ENCODE measurements around the gene APOBEC3F.

DNA sequence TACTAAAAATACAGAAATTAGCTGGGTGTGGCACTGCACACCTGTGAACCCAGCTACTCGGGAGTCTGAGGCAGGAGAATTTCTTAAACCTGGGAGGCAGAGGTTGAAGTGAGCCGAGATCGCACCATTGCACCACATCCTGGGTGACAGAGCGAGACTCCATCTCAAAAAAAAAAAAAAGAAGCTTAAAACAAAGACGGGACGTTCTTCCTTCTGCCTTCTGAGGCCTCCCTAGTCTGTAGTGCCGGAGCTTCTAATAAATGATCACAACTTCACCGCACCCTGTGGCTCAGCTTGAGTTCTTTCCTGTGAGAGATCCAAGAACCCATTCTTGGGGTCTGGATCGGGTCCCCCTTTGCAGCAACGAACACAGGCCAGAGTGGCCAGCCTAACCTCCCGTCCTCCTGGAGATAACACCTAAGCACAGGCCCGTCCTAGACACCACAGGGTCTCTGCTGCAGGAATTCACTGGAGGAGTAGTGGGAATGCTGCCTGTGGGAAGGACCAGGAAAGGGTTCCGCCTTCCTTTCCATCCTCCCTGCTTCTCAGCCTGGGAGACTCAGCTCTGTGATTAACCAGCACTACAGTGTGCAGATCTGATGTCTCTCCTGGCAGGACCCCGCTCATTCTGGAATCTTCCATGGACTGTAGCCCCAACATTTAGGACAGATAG, 54.2 kb downstream of the APOBEC3F start:
- TF ChIP-seq EZH2 (IDR thresholded peaks at IDR 0.05; ENCODE audit: borderline replicate concordance, insufficient read depth, low read depth, low read length, poor library complexity, severe bottlenecking) (no peak), CTCF (IDR thresholded peaks at IDR 0.05) (no peak)
